Measurements from ENCODE around the gene PRLR.

DNA sequence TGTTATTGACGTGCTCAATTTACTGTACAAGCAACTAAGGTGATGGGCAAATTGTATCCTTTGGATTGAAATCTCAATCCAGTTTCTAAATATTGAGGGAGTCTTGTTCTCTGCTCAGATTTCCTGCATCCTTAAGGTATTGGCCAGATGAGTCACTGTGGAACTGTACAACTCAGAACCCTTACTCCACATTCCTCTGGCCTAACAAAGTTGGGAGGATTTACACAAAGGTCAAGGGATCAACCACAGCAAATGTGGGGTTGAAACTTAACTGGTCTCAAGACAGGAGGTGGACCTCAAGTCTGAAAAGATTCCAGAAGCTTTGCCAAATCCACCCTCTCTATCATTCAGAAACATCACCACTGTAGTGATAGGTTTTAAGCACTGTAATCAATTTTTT is 101.0 kb downstream of the PRLR start:
- TF ChIP-seq, protein P1, sequence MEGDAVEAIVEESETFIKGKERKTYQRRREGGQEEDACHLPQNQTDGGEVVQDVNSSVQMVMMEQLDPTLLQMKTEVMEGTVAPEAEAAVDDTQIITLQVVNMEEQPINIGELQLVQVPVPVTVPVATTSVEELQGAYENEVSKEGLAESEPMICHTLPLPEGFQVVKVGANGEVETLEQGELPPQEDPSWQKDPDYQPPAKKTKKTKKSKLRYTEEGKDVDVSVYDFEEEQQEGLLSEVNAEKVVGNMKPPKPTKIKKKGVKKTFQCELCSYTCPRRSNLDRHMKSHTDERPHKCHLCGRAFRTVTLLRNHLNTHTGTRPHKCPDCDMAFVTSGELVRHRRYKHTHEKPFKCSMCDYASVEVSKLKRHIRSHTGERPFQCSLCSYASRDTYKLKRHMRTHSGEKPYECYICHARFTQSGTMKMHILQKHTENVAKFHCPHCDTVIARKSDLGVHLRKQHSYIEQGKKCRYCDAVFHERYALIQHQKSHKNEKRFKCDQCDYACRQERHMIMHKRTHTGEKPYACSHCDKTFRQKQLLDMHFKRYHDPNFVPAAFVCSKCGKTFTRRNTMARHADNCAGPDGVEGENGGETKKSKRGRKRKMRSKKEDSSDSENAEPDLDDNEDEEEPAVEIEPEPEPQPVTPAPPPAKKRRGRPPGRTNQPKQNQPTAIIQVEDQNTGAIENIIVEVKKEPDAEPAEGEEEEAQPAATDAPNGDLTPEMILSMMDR (IDR thresholded peaks at IDR 0.05 in 8 of 11, conservative IDR thresholded peaks at IDR 0.05 in 3 of 11), result no peak
- no peak for TF ChIP-seq POLR2A (IDR thresholded peaks at IDR 0.05)
